H1 (cell line): ENCODE results near the gene TINCR. TPM values are rescaled to one million over a fixed set of nuclear protein-coding genes. Genes with fewer than 3 reads are reported as not detected.

ENCODE experiments used
- CTBP2 ChIP-seq: IDR thresholded peaks from 2 replicates; pipeline ENCODE4 v1.7.0; 2011; ENCODE audit warnings: borderline replicate concordance, mild to moderate bottlenecking, moderate library complexity, mixed read lengths, low read length; ENCODE audit not compliant: insufficient read depth, insufficient read length
- GTF2F1 ChIP-seq: IDR thresholded peaks from 2 replicates; pipeline ENCODE4 v1.6.1; 2012; ENCODE audit warnings: low read depth, low read length, improper control_type of control experiment, borderline replicate concordance
- polyA plus RNA-seq, 7 experiments: library from polyadenylated mRNA; depleted of rRNA in 3 of 7; stranded (reverse) in 5 of 7; unstranded in 2 of 7; fragments of >200 nt in 5 of 7; fragments of 200-250 nt in 2 of 7; gene quantifications; 1 replicate in 5 of 7; 2 replicates in 1 of 7; 4 replicates in 1 of 7; pipeline versions ENCODE4 v1.2.1 to v1.2.3, GENCODE V29; 2011 to 2013; ENCODE audit warnings: missing spikeins in 2 of 7, mixed read lengths in 2 of 7
- total RNA-seq: library from RNA; stranded (reverse); fragmentation: NEBNext Ultra II Directional; extraction: Animal tissue kit (Norgen Biotek cat#: 25700); gene quantifications from 2 replicates; pipeline ENCODE4 v1.2.1, GENCODE V29; 2021

Gene TINCR
- total and polyA plus RNA-seq, 2 of the 8 experiments (the other 6 are each of a cell fraction or from before 2014, with no cell fraction given), result 0.52 to 1.4 TPM

DNA sequence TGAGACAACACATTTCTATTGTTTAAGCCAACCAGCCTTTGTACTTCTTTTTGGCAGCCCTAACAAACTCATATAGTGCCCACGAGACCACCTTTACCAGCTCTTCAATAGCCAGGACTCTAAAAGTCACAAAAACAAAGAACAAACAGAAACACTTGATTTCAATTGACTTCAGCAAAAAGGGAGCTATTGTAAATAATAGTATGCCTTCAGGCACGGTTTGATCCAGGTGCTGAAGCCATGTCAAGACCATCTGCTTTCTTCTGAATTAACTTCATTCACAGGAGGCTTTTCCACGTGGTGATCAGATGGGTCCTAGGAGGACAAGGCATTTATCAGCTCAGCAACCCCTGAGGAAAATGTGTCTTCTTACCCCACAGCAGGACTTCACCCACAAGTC lies 53.8 kb downstream of the TINCR start (continued):
- TF ChIP-seq CTBP2, result no peak
- TF ChIP-seq GTF2F1, result no peak
